Activated T-cell treated with anti-CD3 and anti-CD28 coated beads for 1 hour (primary cell): ENCODE data around the gene SLC39A3.

ENCODE experiments used
- DNase-seq: peaks from one replicate; pipeline ENCODE4 v3.0.0-alpha.2; 2020; ENCODE audit warnings: low read depth

The SLC39A3 gene

GRCh38 chr19:2747349-2747748 lies 7.5 kb upstream of the SLC39A3 start:
- no peak for DNase-seq

DNA sequence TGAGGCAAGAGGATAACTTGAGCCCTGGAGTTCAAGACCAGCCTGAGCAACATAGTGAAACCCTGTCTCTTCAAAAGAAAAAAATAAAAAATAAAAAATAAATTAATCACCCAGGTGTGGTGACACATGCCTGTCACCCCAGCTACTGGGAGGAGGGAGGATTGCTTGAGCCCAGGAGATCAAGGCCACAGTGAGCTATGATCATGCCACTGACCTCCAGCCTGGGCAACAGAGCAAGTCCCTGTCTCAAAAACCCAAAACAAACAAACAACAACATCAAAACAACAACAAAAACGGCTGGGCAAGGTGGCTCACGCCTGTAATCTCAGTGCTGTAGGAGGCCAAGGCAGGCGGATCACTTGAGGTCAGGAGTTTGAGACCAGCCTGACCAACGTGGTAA lies 4.3 kb upstream of the SLC39A3 start:
- DNase-seq, result no peak

GRCh38 chr19:2743099-2743498 lies 3.3 kb upstream of the SLC39A3 start:
- DNase-seq, result no peak

- DNase-seq, result no peak
Measured at GRCh38 chr19:2740314-2740656, 468 bp upstream of the SLC39A3 start.

- DNase-seq, result no peak
Measured at GRCh38 chr19:2736550-2737190, 3.1 kb downstream of the SLC39A3 start.

DNA sequence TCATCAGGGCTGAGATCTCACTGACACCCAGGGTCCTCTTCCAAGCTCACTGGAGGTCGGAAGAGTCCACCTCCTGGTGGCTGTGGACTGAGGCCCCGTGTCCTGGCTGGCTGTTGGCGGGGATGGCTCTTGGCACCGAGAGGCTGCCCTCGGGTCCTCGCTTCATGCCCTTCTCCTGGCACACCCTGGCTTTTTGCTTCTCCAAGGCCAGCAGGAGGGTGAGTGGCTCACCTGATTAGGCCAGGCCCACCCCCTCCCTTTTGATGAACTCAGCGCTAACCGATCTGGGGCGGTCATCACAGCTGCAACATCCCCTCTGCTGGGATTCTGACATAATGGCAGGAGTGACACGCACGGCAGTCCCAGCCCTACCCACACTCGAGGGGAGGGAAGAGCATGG lies 4.4 kb downstream of the SLC39A3 start:
- no peak for DNase-seq

DNA sequence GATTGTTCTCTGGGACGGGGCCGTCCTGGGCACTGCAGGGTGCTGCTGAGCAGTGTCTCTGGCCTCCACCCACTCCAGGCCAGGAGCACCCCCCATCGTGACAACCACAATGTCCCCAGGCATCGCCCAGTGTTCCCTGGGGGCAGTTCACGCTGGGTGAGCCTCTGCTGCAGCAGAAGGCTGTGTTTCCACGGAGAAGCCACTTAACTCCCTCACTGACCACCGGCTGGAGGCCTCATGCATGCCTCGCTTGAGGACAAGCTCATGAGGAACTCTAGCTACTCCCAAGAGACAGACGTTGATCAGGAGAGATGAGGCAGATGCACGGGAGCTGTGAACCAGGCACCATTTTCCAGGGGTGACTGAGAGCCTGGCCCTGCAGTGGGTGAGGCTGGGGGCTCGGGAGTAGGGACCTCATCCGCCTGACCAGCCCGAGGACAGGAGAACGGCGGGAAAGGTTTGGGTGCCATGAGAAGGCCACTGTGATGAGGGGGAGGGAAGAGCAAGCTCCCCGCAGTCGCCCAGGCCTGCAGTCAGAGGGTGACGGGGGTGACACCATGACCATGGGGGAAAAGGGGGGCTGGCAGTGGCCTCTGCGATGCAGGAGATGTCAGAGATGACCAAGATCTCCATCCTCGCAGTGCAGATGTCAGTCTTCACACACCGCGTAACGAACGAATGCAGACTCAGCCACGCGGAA lies 5.1 kb downstream of the SLC39A3 start:
- DNase-seq, result no peak

GRCh38 chr19:2733930-2734588 lies 5.8 kb downstream of the SLC39A3 start:
- DNase-seq, result no peak

DNA sequence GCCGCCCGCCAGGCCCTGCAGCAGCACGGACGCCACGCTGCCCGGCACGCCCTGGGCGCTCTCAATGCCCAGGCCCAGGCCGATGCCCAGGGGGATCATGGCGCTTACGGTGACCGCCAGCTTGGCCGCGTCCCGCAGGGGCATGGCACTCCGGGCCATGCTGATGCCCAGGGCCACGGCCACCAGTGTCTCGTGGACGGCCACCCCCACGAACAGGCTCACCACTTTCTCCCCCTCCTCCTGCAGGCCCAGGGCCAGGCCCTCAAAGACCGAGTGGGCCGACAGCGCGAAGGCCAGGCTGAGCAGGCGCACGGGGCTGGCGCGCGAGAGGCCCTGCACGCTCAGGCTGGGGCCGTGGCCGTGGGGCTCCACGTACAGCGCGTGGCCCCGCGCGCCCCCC lies 6.9 kb downstream of the SLC39A3 start:
- no peak for DNase-seq

GRCh38 chr19:2732157-2732725 lies 7.6 kb downstream of the SLC39A3 start:
- DNase-seq, result no peak

- DNase-seq, result no peak
Measured at GRCh38 chr19:2731181-2731995, 8.4 kb downstream of the SLC39A3 start.

GRCh38 chr19:2729943-2730818 lies 9.6 kb downstream of the SLC39A3 start:
- DNase-seq, result no peak

DNA sequence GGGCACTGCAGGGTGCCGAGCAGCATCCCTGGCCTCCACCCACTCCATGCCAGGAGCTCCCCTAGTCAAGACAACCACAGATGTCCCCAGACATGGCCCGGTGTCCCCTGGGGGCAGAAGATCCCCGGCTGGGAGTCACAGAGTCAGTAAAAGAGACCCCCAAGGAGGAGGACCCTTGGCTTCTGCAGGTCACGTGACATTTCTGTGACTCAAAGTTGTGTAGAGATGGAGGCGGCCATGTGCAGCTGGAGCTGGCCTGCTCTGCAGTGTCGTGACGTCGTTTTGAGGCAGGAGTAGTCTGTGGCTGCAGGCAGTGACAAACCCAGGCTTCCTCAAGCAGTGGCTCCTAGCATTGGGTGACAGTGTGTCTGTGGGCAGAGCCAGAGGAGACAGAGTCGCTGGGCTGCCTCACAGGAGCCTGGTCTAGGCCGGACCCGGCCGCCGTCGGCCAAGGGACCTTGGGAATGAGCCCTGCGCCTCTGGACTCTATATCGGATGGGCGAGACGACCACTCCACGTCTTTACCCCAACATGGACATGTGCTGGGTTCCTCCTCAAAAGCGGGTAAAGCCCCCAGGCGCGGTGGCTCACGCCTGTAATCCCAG lies 10.9 kb downstream of the SLC39A3 start:
- DNase-seq, result no peak

- DNase-seq, result no peak
Measured at GRCh38 chr19:2727640-2727944, 12.2 kb downstream of the SLC39A3 start.

DNA sequence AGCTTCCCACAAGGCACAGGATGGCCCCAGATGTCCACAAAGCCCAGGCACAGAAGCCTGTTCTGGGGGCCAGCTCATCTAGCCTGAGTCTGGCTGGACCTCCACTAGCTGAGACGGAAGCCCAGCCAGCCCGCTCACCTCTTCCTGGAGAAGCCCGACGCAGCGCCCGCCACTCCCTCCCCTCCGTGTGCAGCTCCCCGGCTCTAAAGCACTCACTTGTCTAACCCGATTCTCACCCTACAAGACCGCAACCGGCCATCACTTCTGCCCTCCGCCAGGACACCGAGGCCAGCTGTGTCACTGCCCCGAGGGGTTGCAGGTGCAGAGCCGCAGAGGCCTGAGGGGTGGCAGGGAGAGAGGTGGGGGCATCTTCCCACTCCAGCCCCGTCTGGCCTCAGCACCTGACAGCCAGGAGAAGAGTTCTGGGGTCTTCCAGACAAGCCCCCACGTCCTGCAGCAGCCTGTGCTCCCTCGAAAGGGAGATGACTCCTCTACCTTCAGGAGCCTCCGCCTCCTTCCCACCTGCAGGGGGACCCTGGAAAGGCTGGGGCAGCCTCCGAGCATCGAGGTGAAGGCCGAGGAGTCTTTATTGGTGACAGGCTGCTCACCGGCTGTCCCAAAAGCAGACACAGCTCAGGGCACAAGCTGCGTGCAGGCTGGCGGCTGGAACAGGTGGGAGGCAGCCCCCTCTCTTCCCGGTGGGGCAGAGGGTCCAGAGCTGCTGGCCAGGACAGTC lies 12.7 kb downstream of the SLC39A3 start:
- DNase-seq, result no peak

GRCh38 chr19:2726160-2726855 lies 13.5 kb downstream of the SLC39A3 start:
- no peak for DNase-seq

- no peak for DNase-seq
Measured at GRCh38 chr19:2724148-2724557, 15.7 kb downstream of the SLC39A3 start.

GRCh38 chr19:2723747-2724146 lies 16.1 kb downstream of the SLC39A3 start:
- no peak for DNase-seq

- no peak for DNase-seq
Measured at GRCh38 chr19:2723345-2723715, 16.5 kb downstream of the SLC39A3 start.
